Coronary artery (tissue), 2 donors: ENCODE results near the gene CFAP97D2.

Experiments used
- DNase-seq: peaks from one replicate; pipeline ENCODE4 v3.0.0-alpha.2; 2017; ENCODE audit warnings: low spot score
- H3K27ac ChIP-seq, 2 donors: fragments of 200-600 bp; sonication (generic); one replicate each; pipeline ENCODE4 v1.5.1; 2016 to 2019
- H3K4me3 ChIP-seq: fragments of 200-600 bp; sonication (generic); 2 replicates; pipeline ENCODE4 v1.5.1; 2016; ENCODE audit warnings: mild to moderate bottlenecking, moderate library complexity
- CTCF ChIP-seq: fragments of 200-600 bp; sonication (generic); IDR thresholded peaks from one replicate; pipeline ENCODE4 v1.5.1; 2019; ENCODE audit warnings: antibody characterized with exemption

The CFAP97D2 gene

GRCh38 chr13:114231886-114232285 is 52.8 kb downstream of the CFAP97D2 start:
- no peak for TF ChIP-seq CTCF
- H3K27ac ChIP-seq = no peak overlapping the region
- no peak overlapping the region for H3K4me3 ChIP-seq
- no peak for DNase-seq

GRCh38 chr13:114234266-114234644 is 55.2 kb downstream of the CFAP97D2 start:
- DNase-seq = no peak
- no peak for TF ChIP-seq CTCF
- Histone ChIP-seq H3K4me3 (peak overlapping the region; percentile 86), H3K27ac (peak overlapping the region in 1 of 2 donors; percentile 89)

- no peak for TF ChIP-seq CTCF
- peak within 1 kb of the TSS; percentile 86 for H3K4me3 ChIP-seq
- peak within 1 kb of the TSS; percentile 71 to 89 for H3K27ac ChIP-seq
- DNase-seq = peak; percentile 92
Observed at GRCh38 chr13:114234645-114235421, 55.8 kb downstream of the CFAP97D2 start, which contains the start of gene CDC16. CDC16 (plus strand) TSS chr13:114234897; CDS start chr13:114235085, 188 bp downstream.

- no peak for TF ChIP-seq CTCF
- no peak for DNase-seq
- Histone ChIP-seq H3K4me3 (peak overlapping the region; percentile 86), H3K27ac (peak overlapping the region in 1 of 2 donors; percentile 40)
Observed at GRCh38 chr13:114235697-114236096, 56.6 kb downstream of the CFAP97D2 start.

GRCh38 chr13:114236227-114236626 is 57.2 kb downstream of the CFAP97D2 start:
- Histone ChIP-seq H3K4me3 (peak overlapping the region; percentile 86), H3K27ac (no peak overlapping the region)
- no peak for TF ChIP-seq CTCF

GRCh38 chr13:114237415-114238112 is 58.5 kb downstream of the CFAP97D2 start:
- TF ChIP-seq CTCF = no peak
- no peak for DNase-seq
- Histone ChIP-seq H3K4me3 (no peak overlapping the region), H3K27ac (no peak overlapping the region)

More at GRCh38 chr13:114236227-114236626, 57.2 kb downstream of the CFAP97D2 start:
- no peak for DNase-seq
